ENCODE data around the gene ALG2.
A peak's percentile ranks its signal among the peaks of the same experiment; 100 is the strongest.

Gene ALG2

DNA sequence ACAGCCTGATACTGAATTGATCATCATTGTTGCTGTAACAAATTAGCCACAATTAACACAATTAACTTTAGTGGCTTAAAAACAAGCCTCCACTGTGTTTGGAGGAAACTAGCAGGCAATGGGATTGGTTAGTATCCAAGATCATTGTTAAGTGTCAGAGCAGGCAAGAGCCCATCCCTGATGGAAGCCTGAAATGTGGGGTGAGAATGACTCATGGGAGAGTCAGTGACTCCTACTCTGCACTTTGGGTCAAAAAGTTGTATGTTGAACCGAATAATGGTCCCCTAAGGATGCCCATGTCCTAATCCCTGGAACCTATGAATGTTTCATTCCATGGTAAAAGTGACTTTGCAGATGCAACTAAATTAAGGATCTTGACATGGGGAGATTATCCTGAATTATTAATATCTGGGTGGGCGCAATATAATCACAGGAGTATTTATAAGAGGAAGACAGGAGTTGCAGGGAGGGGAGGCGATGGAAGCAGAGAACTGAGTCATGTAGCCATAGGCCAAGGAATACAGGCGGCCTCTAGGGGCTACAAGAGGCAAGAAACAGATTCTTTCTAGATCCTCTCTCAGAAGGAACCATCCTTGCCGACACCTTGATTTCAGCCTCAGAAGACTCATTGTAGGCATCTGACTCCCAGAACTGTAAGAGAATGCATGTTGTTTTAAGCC lies 28.8 kb downstream of the ALG2 start:
- no peak for DNase-seq (ENCODE audit: low read depth in 2 of 2)

DNA sequence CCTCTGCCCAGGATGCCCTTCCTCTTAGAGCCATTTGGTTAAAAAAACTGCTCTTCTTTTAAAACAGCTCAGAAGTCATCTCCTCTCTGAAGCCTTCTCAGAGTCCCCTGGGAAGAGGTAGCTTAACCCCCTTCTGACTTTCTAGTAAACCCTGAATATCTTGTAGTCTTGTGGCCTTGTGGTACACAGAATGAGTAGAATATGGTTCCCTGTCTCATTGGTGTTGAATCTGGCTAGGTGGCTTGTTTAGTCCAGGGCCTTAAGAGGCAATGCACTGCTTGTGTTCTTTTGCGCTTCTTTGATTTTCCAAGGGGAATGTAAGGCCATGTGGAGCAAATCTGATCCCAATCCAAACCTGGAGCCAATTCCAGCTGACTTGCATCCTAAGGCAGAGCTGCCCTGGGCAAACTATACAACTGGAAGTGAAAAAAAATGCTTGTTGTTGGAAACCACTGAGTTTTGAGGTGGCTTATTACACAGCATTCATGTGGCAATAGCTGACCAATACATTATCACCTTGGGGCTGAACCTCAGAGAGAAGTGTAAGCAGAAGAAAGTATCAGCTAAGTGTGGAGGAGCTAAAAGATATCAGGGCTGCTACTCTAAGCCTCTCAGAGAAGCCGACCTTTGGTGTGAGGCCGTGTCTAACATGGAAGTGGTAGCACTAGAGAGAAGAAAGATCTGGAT lies 31.0 kb downstream of the ALG2 start:
- no peak for DNase-seq (ENCODE audit: low read depth in 2 of 2)

DNA sequence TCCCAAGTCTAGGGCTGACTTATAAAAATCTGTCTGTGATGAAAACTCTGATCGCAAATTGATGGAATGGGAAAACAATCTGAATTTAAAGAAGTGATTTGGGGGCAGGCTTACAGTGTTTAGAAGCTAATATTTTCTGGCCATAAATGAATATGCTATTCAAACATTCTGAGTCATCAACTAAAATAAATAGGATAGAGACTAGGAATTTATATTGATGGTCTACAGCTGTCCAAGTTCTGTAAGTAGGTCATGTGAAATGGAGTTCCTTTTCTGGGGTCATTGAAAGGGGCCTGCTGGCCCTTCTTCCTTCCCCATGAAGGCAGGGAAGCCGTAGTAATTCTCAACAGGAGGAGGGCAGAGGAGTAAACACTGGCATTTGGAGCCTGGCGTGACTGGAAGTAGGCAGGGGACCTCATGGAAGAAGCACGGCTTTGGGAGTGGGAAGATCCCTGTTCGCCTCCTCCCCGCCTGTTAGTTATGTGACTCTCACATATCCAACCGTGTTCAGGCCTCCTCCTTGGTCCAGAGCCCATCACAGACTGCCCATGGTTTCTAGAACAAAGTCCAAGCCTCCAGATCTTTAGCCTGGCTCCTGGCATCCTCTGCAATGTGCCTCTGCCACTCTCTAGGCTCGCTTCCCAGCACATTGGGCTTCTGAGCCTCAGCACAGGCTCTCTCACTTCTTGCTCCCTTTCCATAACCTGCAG lies 31.7 kb downstream of the ALG2 start:
- DNase-seq (ENCODE audit: low read depth in 2 of 2), result no peak

DNA sequence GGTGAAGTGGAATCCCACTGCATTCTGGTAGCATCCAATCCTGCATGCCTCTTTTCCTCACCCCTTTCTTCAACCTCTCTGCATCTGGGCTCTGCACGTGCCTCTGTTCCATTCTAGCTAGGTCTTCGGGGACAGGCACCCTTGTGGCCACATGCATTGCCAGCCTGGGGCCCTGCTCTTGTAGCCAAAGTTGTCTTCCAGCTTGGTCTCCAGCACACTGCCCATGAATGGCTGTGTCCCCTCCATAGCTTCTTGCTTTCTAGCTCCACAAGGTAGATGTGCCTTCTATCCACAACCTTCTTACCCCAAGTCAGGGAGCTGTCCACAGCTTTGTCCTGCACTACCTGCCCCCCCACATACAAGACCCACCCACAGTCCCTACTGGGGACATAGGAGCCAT lies 32.6 kb downstream of the ALG2 start:
- no peak for DNase-seq (ENCODE audit: low read depth in 2 of 2)

DNA sequence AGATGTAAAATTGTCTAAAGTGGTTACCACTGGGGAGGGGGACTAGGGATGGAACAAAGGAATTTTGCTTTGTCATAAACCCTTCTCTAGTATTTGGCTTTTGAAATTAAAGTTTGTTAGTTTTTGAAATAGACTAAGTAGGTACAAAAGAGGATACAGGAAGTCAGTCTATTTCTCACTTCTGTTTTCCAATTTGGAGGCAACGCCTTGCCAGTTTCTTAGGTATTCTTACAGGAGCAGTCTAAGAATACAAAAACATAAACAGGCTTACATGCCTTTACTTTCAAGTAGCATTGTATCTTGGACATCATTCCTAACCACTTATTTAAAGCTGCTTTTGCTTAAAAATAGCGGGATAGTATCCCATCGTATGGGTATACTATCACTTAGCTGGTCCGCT lies 34.4 kb downstream of the ALG2 start:
- DNase-seq (ENCODE audit: low read depth in 2 of 2), result no peak

DNA sequence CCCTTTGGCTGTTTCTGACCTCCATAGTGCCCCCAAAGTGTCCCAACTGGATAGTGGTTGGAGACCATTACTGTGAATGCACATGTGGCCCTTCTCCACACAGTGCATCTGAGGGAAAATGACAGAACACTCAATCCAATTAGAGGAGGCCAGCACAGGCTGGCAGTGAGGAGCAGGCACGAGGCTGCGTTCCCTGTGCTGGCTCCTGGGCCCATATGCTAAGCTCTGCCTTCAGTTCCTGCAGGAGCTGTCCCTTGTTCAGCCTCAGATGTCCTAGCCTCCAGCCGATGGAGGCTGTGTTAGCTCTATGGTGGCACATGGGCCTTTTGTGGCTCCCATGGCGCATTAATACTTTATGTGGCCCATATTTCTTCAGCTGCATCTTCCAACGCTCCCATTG lies 35.8 kb downstream of the ALG2 start:
- DNase-seq (ENCODE audit: low read depth in 2 of 2), result no peak

DNA sequence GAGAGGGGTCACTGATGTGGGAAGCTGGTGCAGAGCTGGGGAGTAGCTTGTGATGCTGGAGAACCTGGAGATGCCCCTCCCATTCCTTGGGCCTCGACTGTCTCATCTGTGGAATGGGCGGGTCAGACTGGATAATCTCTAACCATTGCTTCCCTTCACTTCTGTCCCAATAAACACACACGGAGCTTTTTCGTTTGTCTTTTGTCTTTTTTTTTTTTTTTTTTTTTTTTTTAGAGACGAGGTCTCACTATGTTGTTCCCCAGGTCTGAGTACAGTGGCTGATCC lies 36.5 kb downstream of the ALG2 start:
- DNase-seq (ENCODE audit: low read depth in 2 of 2), result no peak

DNA sequence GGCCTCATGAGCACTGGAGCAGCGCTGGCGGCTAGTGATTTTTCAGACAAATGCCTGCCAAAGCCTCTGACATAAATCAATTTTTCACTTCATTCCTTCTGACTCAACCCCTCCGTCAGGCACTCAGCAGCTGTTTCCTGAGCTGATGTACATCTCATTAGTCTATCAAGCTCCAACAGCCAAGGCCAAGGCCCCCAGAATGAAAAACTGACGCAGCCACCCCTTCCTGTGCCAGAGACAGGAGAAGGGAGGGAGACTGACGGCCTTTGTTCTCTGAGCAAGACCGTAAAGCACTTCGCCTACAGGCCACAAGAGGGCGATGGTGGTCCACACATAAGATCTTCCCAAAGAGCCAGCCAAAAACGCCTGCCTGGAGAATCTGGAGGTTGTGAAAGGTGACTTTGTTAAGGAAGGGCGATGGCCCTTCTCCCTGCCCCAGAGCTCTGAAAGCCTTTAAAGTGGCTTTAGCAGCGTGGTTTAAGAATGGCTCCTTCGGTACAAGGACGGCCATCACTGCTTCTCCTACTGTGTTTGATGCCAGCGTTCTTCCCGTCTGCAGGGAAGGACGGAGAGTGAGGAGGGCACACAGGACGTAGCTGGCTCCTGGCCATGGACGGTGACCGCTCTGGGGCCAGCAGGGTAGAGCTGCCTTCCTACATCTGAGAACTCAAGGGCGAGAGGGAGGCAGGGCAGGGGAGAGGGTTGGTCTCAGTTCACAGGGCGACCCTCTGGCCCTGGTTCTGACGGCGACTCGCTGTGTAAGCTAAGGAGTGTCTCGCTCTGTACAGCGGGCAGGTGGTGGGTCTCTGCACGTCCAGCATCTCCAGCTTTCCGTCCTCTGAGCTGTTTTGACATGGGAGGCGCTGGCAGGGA lies 37.0 kb downstream of the ALG2 start:
- peak; percentile 50 to 65 for DNase-seq (ENCODE audit: low read depth in 2 of 2)

DNA sequence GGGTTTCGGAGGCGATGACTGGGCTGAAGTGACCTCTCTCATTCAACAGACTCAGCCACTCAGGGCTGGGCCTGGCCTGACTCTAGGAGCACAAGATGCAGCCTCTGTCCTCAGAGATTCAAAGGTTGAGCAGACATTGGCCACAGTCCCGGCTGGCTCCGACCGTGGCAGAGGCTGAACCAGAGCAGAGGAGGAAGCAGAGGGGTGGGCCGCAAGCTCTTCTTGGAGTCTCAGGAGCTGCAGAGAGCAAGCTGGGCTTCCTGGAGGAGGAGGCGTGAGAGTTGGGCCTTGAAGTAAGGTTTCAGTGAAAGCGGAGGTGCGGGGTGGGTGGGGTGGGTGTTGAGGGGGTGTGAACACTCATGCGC lies 37.6 kb downstream of the ALG2 start:
- DNase-seq (ENCODE audit: low read depth in 2 of 2), result no peak

DNA sequence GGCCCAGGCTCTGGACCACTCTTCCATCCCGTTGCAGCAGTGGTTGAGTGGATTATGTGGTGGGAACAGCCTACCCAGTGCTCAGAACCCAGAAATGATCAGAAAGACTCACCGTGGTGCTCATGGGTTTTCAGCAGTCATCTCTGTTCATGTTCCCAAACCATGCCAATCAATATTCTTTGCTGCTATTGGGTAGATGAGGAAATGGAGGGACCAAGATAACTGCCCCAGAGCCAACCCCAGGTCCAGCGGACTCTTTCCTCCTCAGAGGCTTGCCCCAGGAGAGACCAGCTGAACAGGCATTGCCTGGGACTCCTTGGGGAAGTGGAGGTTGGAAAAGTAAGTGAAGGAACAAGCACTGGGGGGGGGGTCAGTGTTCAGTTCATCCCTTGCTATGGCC lies 38.1 kb downstream of the ALG2 start:
- DNase-seq (ENCODE audit: low read depth in 2 of 2), result no peak

DNA sequence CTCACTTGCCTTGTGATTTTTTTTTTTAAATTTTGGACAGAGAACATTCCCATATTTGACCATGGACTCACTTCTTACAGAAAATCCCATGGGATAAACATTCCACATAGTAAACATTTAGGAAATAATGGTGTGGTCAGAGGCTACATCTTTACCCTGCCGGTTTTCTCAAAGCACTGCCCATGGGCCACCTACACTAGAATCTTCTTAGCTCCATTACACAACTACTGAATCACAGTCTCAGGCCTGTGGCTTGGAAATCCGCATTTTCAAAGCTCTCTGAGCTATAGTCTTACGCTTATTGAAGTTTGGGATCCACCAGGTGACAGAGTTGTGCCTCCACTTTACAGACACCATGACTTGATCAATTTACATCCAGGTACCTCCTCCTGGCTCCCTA lies 39.4 kb downstream of the ALG2 start:
- no peak for DNase-seq (ENCODE audit: low read depth in 2 of 2)

DNA sequence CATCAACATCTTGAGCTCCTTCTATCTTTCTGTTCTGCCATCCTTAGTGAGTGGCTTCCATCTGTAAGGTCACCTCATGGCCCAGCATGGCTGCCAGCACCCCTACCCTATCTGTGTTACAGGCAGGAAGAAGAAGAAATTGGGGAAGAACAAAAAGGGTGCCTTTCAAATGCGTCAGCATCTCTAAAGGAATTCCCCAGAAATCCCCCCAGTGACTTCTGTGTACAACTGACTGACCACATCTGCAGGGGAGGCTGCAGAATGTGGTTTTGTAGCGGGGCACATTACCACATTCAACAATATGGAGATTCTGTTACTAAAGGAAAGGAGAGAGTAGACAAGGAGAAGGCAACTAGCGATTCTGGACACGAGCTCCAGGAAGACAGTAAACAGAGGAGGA lies 40.1 kb downstream of the ALG2 start:
- DNase-seq (ENCODE audit: low read depth in 2 of 2), result peak in 1 of 2 donors; percentile 10

DNA sequence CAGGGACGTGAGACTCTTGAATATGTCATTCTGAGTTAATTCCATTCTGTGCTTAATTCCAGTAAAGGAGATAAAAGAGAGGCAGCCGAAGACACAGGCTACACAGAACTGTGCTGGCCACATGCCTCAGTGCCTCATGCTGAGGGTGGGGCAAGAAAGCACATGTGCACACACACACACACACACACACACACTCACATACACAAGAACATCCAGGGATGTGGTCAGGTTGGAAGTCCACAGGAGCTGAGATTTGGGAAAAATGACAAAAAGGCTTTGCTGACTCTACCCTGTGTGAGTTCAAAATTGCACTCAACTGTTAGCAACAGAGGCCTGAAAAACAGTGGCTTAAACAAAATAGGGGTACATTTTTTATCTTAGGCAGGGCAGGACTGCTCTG lies 40.5 kb downstream of the ALG2 start:
- DNase-seq (ENCODE audit: low read depth in 2 of 2), result no peak

DNA sequence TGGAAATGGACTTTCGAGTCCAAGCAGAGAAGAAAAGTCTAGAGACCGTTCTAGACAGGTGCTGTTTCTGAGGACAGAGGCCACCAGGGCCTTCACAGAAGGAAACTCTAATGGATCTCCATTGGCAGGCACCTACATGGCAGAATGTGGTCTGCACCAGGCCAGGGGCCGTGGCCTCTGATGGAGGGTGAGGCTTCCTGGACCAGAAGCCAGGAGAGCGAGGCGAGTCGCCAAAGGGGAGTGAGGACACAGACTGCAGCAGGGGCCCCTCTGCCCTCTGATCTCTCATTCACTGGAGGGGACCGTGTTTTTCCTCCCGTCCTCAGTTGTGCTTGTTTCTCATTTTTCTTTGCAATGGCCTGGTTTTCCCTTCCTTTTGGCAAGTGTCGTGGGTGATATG lies 41.1 kb downstream of the ALG2 start:
- DNase-seq (ENCODE audit: low read depth in 2 of 2), result no peak

DNA sequence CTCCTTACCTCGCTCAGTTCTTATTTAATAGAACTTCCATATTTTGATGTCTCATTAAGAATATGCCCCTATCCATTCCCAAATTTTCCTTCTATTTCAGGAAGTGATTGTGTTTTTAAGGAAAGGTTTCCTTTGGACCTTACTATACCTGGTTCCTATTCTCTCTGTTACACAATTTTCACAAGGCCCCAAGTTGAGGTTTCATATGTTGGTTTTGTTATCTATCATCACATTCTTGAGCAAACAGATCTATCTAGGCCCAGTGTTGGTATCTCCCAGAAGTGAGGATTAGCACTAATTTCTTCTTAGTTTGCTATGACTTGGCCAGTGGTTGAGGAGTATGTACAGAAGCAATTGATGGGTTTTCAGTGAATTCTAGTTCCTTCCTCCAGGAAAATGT lies 41.5 kb downstream of the ALG2 start:
- DNase-seq (ENCODE audit: low read depth in 2 of 2), result no peak

DNA sequence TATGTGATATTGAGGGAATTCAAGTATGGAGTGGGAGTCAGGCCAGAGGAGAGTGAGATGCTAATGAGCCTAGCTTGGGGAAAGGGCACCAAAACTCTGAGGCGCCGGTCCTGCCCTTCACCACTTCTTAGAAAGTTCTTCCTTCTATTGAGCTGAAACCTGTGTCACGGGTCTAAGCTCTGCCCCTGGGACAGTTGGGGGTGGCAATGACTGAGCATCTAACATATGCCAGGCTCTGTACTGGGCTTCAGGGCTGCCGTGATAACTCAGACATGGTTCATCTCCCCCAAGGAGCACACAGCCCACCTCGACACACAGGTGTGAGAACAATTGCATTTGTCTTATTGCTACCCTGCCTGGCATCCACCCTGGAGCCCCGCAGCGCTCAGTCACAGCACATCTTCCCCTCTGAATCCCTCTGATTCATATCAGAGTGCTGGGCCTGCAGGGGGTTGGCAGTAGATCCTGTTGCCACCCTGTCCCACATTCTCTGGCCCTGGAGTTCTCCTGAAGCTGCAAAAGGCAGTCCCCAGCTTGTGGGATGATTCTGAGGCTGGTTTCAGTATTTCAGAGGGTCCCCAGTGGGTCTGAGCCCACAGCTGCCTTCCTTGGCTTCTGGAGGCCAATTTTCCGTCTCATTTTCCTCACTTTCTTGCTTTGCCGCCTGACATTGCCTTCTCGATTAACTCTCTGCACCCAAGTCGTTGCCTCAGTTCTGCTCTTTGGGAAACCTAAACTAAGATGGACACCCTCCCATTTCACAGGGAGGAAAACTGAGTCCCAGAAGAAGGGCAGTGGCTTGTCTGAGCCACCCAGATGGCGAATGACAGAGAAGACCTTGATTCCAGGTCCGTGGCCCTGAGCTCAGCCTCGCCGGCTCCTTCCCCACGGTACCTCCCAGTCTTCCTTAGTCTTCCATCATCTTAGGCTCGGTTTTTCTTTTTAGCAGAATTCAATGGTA lies 42.5 kb downstream of the ALG2 start:
- no peak for DNase-seq (ENCODE audit: low read depth in 2 of 2)

DNA sequence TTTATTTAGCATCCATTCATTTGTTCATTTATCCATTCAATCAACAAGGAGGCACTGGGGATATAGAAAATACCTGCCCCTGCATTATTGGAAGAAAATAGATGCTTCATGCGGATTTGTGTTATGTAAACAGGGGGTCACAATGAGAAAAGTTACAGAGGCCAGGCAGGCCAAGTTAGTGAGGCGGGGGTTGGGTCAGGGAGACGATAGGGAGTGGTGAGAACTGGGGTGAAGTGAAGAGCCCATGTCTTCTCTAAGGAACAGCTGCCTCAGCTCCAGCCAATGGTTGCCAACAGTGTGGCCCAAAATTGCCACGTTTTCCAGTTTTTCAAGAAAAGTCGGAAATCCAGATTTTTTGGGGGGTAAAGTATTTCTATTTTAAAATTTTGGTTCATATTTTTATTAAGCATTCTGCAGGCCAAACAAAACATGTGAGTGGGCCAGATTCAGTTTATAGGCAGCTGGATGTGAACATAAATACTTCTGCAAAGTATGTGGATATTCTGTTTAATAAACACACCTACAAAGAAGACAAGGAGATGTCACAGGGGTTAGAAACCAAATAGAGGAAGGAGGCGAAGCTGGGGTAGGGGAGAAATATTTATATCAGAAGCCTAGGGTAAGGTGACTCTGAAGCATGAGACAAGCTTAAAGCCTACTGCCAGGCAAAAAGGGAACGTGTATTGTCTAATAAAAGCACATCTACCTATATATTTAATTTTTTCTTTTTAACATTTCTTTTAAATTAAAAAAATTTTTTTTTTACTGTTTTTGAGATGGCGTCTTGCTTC lies 44.0 kb downstream of the ALG2 start:
- no peak for DNase-seq (ENCODE audit: low read depth in 2 of 2)

DNA sequence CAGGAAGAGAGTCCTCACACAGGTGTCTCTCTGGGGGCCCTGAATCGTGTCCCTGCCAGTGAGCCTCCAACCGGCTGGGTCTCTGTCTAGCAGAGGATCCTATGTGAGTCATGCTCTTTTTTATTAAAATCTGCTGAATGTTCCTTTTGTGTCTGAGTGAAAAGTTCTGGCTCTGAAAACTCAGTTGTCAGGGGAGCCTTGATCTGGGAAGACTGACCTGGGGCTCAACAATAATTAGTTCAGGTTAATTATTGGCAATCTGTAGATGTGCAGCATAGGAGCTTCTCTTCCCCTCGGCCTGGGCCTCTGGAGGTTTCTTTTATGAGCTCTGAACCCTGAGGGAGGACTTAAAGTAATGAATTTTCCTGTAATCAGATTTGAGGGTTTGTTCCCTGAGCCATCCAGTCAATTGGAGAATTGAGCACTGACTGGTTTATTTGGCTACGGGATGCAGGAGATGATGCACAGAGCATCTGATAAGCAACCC lies 45.2 kb downstream of the ALG2 start:
- DNase-seq (ENCODE audit: low read depth in 2 of 2), result no peak

DNA sequence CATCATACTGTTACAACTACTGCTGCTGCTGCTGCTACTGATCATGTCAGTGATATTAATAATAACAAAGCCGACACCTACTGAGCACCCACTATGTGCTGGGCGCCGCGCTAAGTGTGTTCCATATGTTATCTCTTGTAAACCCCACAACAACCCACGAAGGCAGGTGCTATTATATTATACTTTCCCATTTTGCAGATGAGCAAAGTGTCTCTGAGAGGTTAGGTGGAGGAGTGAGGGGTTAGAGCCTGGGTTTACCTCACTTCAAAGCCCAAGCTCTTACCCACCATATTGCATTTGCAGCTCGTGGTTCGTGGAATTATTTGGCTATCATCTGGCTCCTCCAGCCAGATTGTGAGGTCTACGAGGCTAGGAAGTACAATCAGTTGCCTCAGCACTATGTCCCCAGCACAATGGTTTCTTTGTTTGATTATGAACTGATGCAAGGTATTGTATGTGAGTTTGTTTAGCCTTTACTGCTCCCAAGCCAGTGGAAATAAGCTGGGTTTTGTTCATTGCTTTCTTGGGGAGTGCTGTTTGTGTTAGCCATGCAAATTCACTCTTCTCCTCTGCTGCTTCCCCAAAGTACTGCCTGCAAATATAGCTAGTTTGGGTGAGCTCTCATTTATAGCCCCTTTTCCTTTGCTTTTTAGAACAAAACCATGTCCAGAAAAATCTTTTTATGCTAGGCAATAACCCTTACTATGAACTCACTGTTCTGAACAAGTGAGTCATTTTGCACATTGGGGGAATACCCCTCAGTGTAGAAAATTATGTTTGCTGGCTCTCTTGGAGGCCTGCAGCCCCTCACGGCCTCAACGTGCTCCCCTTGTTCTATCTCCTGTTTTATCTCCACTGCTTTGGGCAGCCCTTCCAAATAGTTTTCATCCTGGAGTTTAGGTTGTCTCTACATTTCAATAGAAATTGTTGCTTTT lies 47.9 kb downstream of the ALG2 start:
- no peak for DNase-seq (ENCODE audit: low read depth in 2 of 2)
